ENCODE results near the gene ALOX15B. TPM values are rescaled to one million over a fixed set of nuclear protein-coding genes. Genes with fewer than 3 reads are reported as not detected.

ALOX15B gene
- total RNA-seq, 6 experiments from 2014 or later, result 0.22 to 2.2 (median 0.72) TPM

- TF ChIP-seq POLR2A (IDR thresholded peaks at IDR 0.05) (no peak), CTCF (IDR thresholded peaks at IDR 0.05) (no peak)
- no peak for DNase-seq
Measured at GRCh38 chr17:8025176-8025911, 13.5 kb upstream of the ALOX15B start.

GRCh38 chr17:8029121-8029520 is 9.7 kb upstream of the ALOX15B start:
- Histone ChIP-seq H3K27me3 (no peaks in the 10 kb centered on the region), H3K27ac (no peak overlapping the region), H3K4me1 (peaks cover 0 to 14% (median 0%) of the 10 kb centered on the region in 4 donors), H3K9me3 (no peaks in the 10 kb centered on the region), H3K36me3 (no peaks in the 10 kb centered on the region), H3K4me3 (no peak overlapping the region)
- 43% methylated on average over 4 of the region's 5 CpGs for WGBS (ENCODE audit: insufficient coverage, low coverage, low lambda C conversion rate, missing lambda C conversion rate)
- DNase-seq, result no peak
- ATAC-seq, result no peak
- intact Hi-C loops (cut with DNase I), result no loop called here
- no peak for TF ChIP-seq POLR2A (IDR thresholded peaks at IDR 0.05)
- TF ChIP-seq CTCF (IDR thresholded peaks at IDR 0.05), result no peak

More at GRCh38 chr17:8025176-8025911, 13.5 kb upstream of the ALOX15B start:
- H3K4me1 ChIP-seq, result peaks cover 0 to 8% (median 0%) of the 10 kb centered on the region in 4 donors
- no peak for ATAC-seq
- no peaks in the 10 kb centered on the region for H3K36me3 ChIP-seq
- no peaks in the 10 kb centered on the region for H3K9me3 ChIP-seq
- H3K4me3 ChIP-seq, result no peak overlapping the region
- no peaks in the 10 kb centered on the region for H3K27me3 ChIP-seq
- no peak overlapping the region for H3K27ac ChIP-seq
- 50% methylated on average over 1 of the region's 9 CpGs for WGBS (ENCODE audit: insufficient coverage, low coverage, low lambda C conversion rate, missing lambda C conversion rate)
- intact Hi-C loops (cut with DNase I), result no loop called here

GRCh38 chr17:8031261-8031661 is 7.6 kb upstream of the ALOX15B start:
- no peaks in the 10 kb centered on the region for H3K9me3 ChIP-seq
- ATAC-seq (peak; percentile 72 to 80 (median 78)), DNase-seq (peak in 1 of 3 donors; percentile 76)
- H3K36me3 ChIP-seq, result no peaks in the 10 kb centered on the region
- no peaks in the 10 kb centered on the region for H3K27me3 ChIP-seq
- TF ChIP-seq POLR2A (IDR thresholded peaks at IDR 0.05) (no peak), CTCF (IDR thresholded peaks at IDR 0.05) (no peak)
- intact Hi-C loops (cut with DNase I), result no loop called here
- H3K4me1 ChIP-seq, result peaks cover 0 to 14% (median 0%) of the 10 kb centered on the region in 4 donors
- WGBS (ENCODE audit: insufficient coverage, low coverage, low lambda C conversion rate, missing lambda C conversion rate), result 73% methylated on average over 6 of the region's 6 CpGs
- no peak overlapping the region for H3K27ac ChIP-seq
- H3K4me3 ChIP-seq, result no peak overlapping the region

- Histone ChIP-seq H3K27me3 (no peaks in the 10 kb centered on the region), H3K36me3 (no peaks in the 10 kb centered on the region), H3K9me3 (no peaks in the 10 kb centered on the region), H3K4me1 (peaks cover 0 to 14% (median 0%) of the 10 kb centered on the region in 4 donors), H3K27ac (no peak overlapping the region), H3K4me3 (no peak overlapping the region)
- DNase-seq (no peak), ATAC-seq (peak in 1 of 4 donors; percentile 35)
- intact Hi-C loops (cut with DNase I), result no loop called here
- TF ChIP-seq POLR2A (IDR thresholded peaks at IDR 0.05) (no peak), CTCF (IDR thresholded peaks at IDR 0.05) (no peak)
- 30% methylated on average over 1 of the region's 1 CpG for WGBS (ENCODE audit: insufficient coverage, low coverage, low lambda C conversion rate, missing lambda C conversion rate)
Measured at GRCh38 chr17:8031950-8032349, 6.9 kb upstream of the ALOX15B start.
